ENCODE data around the gene C1orf105. TPM values are rescaled to one million over a fixed set of nuclear protein-coding genes. Genes with fewer than 3 reads are reported as not detected.
A peak's percentile ranks its signal among the peaks of the same experiment; 100 is the strongest.
"Not testable (repeated sequence)": the region's sequence is repeated elsewhere in the genome, so short reads cannot be mapped to it uniquely, and the experiment has no call there.

The C1orf105 gene
- total RNA-seq, 1 experiment from 2014 or later = not detected

GRCh38 chr1:172425339-172425738 lies 4.9 kb downstream of the C1orf105 start:
- DNase-seq (ENCODE audit: low read depth) = no peak

- no peak for DNase-seq (ENCODE audit: low read depth)
Observed at GRCh38 chr1:172427191-172427590, 6.7 kb downstream of the C1orf105 start.

DNA sequence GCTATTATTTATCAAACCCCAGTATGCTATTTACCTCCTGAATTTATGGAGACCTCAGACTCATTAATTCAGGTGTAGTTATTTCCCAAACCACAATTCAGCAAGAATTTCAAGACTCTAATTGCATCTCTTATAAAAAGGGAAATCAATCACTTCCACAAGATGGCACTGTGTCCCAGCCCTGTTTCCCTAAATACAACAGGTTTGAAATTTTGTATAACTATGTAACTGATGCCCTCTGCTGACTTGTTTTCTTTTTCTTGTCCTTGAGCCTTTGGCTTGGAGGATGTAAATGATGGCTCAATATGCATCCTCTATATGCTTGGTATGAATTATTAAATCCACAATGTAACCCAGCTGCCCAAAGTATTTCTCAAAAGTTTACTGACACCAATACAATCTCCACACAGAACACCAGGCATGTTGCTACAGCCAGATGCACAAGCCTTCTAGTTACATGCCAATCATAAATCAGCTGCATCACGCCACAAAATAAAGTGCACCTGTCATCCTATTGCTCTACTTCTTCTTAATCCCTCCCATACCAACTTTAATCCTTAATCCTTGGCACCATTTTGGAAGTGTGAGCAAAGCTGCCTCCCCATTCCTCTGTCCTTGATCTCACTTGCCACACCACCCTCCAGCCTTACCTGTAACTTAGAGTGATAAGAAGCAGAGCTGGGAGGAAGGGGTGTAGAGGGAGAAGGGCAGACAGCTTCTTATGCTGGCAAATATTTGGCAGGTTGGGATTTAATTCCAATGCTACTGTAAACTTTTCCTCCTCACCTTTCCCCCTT lies 9.0 kb downstream of the C1orf105 start:
- peak; percentile 60 for DNase-seq (ENCODE audit: low read depth)

DNA sequence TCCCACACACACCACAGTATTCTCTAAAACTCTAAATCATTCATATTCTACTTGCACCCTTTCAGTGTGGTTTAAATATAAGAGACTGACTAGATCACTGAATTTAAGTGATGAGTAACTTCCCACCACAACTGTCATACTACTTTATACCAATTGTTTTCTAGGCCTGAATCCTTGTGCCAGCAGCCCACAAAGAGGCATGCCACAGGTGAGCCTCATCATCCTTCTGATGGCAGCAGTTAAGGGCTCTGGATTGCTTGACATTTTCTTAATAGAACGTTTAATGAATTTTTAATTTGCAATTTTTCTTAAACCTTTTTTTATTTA lies 9.6 kb downstream of the C1orf105 start:
- DNase-seq (ENCODE audit: low read depth) = no peak

DNA sequence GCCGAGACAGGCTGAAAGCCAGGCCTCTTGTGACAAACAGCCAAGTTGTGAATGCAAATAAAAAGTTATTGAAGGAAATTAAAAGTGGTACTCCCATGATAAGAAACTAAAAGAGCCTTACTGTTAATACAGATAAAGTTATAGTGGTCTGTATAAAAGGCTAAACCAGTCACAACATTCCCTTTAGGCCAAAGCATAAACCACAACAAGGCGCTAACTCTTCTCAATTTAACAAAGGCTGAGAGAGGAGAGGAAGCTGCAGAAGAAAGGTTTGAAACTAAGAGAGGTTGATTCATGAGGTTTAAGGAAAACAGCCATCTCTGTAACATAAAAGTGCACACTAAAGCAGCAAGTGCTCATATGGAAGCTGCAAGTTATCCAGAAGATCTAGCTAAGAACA lies 10.7 kb downstream of the C1orf105 start:
- no peak for DNase-seq (ENCODE audit: low read depth)

DNA sequence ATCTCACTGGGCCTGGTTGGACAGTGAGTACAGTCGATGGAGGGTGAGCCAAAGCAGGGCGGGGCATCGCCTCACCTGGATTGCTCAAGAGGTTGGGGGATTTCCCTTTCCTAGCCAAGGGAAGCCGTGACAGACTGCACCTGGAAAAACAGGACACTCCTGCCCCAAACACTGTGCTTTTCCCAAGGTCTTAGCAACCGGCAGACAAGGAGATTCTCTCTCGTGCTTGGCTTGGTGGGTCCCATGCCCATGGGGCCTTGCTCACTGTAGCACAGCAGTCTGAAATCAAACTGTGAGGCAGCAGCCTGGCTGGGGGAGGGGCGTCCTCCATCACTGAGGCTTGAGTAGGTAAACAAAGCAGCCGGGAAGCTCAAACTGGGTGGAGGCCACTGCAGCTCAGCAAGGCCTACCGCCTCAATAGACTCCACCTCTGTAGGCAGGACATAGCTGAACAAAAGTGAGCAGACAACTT lies 11.3 kb downstream of the C1orf105 start:
- DNase-seq (ENCODE audit: low read depth) = no peak

DNA sequence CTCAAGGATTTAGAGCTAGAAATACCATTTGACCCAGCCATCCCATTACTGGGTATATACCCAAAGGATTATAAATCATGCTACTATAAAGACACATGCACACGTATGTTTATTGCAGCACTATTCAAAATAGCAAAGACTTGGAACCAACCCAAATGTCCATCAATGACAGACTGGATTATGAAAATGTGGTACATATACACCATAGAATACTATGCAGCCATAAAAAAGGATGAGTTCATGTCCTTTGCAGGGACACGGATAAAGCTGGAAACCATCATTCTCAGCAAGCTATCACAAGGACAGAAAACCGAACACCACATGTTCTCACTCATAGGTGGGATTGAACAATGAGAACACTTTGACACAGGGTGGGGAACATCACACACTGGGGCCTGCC lies 16.7 kb downstream of the C1orf105 start:
- DNase-seq (ENCODE audit: low read depth) = not testable (repeated sequence)

GRCh38 chr1:172442404-172442803 lies 21.9 kb downstream of the C1orf105 start:
- no peak for DNase-seq (ENCODE audit: low read depth)

DNA sequence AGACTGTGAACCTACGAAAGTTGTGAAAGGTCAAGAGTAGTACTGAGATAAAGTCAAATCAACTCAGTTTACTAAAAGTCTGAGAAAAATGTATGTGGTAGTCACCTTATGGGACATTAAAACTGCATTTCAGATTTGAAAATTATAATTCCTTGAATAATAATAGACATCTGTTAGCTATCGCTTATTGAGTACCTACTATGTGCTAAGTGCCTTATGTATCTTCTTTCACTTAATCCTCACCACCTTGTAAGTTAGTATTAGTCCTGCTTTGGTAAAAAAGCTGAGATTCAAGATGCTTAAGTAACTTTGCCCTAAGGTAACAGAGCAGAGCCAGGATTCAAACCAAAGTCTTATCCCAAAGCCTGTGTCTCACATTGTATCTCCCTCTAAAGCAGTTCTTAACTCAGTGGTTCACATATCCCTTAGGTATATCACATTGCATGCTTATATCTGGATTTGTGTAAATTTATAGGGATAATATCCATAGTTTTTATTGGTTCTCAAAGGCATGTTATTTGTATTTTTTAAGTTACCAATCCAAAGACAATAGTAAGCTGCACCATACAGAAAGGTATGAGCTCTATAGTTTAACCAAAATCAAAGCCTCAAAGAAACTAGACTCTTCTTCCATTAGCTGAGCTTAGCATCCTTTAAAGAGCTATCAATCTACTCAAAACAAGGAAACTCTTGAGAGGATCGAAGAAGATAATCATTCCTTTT lies 22.5 kb downstream of the C1orf105 start:
- DNase-seq (ENCODE audit: low read depth) = no peak

DNA sequence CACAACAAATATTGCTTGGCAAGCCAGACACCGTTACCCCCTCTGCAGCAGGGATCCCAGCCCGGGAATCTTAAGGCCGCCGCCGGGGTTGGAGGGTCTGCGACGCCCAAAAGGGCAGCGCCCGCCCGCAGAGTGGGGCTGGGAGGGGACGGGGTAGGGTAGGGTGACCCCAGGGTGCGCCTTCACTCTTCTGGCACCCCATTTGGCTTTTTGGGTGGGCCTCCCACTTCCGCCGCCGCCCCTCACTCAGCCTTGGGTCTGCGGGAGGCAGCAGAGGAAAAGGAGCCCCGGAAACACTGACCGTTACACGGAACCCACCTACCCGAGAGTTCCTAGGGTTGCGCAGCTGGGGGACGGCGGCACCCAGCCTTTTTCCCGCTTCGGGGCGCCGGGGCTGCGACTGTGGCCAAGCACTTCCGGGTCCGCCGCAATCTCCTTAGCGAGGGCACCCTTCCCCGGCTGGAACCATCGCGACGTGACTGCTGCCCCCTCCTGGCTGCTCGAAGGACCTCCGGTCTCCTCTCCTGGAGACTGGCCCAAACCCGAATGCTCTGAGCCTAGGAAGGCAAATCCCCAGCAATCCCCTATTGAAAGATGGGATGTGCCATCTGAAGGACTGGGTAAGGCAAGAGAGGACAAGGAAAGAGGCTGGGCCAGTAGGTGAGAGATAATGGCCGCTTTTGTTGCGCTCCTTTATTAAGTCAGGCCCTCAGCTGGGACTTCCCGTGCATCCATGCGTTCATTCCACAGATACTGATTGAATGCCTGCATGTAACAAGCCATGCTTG lies 23.4 kb downstream of the C1orf105 start, which contains the start of gene PIGC:
Gene PIGC, minus strand, starts transcription at position 404 of the 788 bp plus-strand sequence. CDS start 1,447 bp downstream, outside the sequence.
- DNase-seq (ENCODE audit: low read depth) = peak; percentile 82

DNA sequence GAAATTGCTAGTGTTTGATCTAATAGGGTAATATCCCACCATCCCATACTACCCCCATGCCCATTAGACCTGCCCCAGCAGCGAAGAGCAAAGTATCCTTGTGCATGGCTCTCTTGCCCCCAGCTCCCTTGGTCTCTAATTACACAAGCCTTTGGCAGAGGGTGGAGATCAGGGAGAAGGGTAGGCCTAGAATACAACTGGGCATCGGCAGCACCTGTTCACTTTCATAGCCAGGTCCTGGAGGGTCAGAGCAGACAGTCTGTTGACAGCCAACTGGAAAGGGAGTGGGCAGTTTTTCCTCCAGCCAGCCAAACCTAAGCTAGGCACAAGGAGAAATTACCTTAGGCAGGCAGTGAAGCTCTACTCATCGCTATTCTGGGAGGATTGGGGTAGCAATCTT lies 26.1 kb downstream of the C1orf105 start:
- DNase-seq (ENCODE audit: low read depth) = no peak

DNA sequence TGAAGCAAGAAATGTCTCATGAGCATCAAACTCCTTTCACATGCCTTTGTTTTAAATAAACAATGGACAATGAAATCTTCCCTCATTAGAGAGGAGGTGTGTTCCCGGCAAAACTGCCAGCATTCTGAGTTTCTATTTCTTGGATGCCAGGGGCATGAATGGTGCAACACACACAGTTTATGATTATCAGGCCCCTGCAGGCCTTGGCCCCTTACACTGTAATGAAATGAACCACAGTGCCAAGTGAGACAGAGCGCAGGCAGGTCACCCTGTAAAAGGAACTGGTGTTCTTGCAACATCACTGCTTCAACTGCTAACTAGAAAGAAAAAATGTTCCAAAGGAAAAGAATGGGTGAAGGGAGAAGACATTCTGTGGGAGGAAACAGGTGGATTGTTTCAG lies 27.2 kb downstream of the C1orf105 start:
- DNase-seq (ENCODE audit: low read depth) = no peak

DNA sequence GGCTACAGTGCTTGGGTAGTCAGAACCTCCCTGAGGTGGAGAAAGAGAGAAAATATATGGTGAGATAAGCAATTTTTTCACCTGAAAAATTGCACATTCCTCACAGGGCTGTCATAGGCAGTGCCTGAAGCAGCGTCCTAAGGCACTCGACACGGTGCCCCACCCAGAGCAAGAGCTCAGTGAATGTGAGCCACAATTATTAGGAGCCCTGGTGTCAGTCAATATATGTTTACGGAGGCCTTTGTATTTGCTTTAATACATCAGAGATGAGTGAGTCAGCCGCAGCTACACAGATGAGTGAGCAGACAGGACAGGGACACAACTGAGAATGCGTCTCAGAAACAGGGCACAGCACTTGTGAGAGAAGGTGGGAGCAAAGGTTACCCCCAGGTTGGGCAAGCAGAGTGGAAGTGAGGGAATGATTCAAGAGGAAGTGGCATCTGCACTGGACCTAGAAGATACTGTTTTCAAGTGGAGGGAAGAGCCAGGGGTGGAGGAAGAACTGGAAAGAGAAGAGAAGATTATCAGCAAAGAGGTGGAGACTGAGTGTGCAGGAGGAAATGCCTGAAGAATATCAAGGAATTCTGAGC lies 28.6 kb downstream of the C1orf105 start:
- DNase-seq (ENCODE audit: low read depth) = peak; percentile 57

DNA sequence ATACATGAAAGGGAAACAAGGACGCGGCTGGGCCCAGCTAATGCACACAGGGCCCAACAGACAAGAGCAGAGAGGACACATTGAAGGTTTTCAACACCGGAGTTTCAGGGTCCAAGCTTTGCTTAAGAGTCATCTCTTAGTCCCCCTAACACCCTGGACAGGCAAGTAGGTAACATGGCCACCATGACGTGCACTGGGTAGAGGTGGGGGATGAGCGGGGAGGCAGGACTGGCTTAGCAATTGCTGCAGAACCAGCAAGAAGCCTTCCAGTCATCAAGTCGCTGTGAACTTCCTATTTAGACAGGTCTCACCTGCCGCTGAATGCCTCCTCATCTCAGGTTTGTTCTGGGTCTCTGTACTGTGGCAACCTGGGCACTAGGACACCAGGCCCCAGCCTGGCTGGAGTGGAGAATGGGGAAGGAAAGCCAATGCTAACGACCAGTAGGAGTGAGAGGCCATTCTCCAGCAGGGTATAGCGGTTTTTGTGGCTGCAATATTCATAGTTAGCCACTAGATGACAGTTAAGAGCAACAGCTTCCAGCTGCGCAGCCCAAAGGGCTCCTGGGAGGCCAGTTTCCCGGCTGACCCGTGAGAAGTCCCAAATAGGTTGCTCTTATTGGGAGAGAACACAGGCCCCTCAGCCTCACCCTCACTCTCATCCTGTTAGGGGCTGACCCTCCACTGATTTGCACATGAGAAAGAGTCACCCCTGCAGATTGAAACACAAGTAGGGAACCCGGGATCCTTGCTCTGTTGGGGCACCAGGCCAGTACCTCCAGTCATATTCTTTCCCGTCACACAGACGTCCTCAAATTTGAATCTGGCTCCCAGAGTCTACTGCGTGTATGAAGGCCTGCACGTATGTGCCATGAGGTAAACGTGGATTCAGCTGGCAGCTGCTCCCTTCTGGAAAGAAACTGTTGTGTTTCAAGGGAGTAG lies 29.4 kb downstream of the C1orf105 start:
- peak; percentile 64 for DNase-seq (ENCODE audit: low read depth)

- DNase-seq (ENCODE audit: low read depth) = no peak
Observed at GRCh38 chr1:172450524-172450885, 30.0 kb downstream of the C1orf105 start.

DNA sequence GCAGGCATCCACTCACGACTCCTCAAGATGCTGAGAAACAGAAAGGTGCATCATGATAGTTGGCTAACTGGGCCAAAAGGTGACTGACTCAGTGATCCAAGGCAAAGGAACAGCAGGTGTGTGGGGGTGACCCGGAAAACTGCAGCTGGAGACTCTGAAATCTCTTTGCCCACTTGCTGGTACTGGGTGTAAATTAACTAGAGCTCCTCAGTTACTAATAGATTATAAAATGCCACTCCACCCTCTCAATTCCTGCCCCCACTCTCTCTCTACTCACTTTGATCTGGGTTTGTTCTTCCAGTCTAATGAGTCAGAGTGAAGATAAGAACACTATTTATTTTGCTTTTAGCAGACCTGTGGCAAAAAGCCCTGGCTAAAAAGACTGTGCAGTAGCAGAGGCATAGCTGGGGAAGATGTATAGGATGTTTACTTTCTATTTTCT lies 30.5 kb downstream of the C1orf105 start:
- DNase-seq (ENCODE audit: low read depth) = peak; percentile 58

- peak; percentile 20 for DNase-seq (ENCODE audit: low read depth)
Observed at GRCh38 chr1:172452536-172453152, 32.2 kb downstream of the C1orf105 start.

DNA sequence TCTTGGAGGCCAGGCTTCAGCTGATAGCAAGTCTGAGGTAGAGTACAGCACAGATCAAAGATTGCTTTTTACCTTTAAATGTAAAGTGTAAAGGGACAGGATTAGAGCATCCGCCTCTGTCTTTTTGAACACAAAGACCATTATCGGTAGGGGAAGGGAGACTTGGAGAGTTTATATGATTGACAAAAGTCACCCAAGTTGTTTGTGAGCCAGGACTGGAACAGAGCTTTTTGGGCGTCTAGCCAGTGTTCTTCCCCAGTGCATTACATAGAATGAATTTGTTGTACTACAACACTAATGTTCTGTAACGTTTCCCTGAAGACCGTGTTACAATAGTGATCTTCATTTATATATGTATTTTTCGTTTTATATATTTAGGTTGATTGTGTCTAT lies 32.7 kb downstream of the C1orf105 start:
- DNase-seq (ENCODE audit: low read depth) = no peak

GRCh38 chr1:172453607-172454006 lies 33.1 kb downstream of the C1orf105 start:
- no peak for DNase-seq (ENCODE audit: low read depth)

GRCh38 chr1:172455451-172455850 lies 35.0 kb downstream of the C1orf105 start:
- DNase-seq (ENCODE audit: low read depth) = no peak

Data from HT1080 (cell line).